Measurements from ENCODE around the gene SULT1A2. TPM values are rescaled to one million over a fixed set of nuclear protein-coding genes. Genes with fewer than 3 reads are reported as not detected.
"Not testable (repeated sequence)": the region's sequence is repeated elsewhere in the genome, so short reads cannot be mapped to it uniquely, and the experiment has no call there.

The SULT1A2 gene
- total RNA-seq, 1 donor from 2014 or later = 1.1 TPM

GRCh38 chr16:28606291-28607115 is 9.7 kb upstream of the SULT1A2 start:
- TF ChIP-seq CTCF (IDR thresholded peaks at IDR 0.05; ENCODE audit: borderline replicate concordance) = no peak
- no peak overlapping the region for H3K4me3 ChIP-seq
- intact Hi-C loops (cut with micrococcal nuclease) = no loop called here

GRCh38 chr16:28604186-28604565 is 7.3 kb upstream of the SULT1A2 start:
- Histone ChIP-seq H3K9me3 (replicated peaks) (no peaks in the 10 kb centered on the region), H3K27ac (replicated peaks) (no peak overlapping the region), H3K4me1 (peaks cover 4% of the 10 kb centered on the region), H3K36me3 (no peaks in the 10 kb centered on the region), H3K4me3 (no peak overlapping the region), H3K27me3 (ENCODE audit: low read depth) (peaks cover 3% of the 10 kb centered on the region)
- intact Hi-C loops (cut with micrococcal nuclease) = no loop called here
- no peak for TF ChIP-seq CTCF (IDR thresholded peaks at IDR 0.05; ENCODE audit: borderline replicate concordance)
- no peak for DNase-seq

More at GRCh38 chr16:28606291-28607115, 9.7 kb upstream of the SULT1A2 start:
- Histone ChIP-seq H3K36me3 (no peaks in the 10 kb centered on the region), H3K27me3 (ENCODE audit: low read depth) (peaks cover 2% of the 10 kb centered on the region), H3K9me3 (replicated peaks) (no peaks in the 10 kb centered on the region), H3K4me1 (peaks cover 20% of the 10 kb centered on the region), H3K27ac (replicated peaks) (no peak overlapping the region)
- no peak for DNase-seq

DNA sequence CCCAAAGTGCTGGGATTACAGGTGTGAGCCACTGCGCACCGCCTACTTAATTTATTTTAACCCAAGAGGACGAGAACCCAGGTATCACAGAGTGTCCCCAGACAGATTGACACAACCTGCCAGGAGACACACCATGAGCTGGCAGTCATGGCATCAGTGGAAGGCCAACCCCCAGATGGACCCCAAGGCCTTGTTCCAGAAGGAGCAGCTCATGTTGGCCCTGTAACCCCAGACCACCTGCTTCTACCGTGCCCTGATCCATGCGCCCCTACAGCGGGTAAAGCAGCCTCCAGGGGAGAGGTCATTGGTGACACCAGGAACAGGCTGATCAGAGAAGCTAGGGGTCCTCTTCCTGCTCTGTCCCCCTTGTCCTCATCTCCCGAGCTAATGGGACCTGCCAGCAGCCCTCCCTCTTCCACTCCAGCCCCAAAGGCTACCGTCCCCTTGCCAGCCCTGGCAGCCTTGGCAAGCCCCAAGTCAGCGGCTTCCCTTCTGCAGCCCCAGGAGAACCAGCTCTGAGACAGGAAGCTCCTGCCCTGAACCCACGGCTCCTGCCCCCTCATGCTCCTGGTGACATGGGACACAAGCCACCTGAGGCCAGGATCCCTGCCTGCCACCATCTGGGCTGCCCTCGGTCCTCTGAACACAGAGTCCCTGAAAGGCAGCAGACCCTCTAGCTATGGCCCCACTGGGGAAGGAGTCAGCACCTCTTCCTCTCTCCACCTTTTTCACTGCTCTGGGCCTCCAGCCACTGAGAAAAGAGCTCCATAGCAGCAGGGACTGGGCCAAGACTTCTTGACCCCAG is 6.7 kb upstream of the SULT1A2 start:
- Histone ChIP-seq H3K36me3 (no peaks in the 10 kb centered on the region), H3K4me3 (no peak overlapping the region), H3K9me3 (replicated peaks) (no peaks in the 10 kb centered on the region), H3K27ac (replicated peaks) (no peak overlapping the region), H3K27me3 (ENCODE audit: low read depth) (peaks cover 3% of the 10 kb centered on the region), H3K4me1 (no peaks in the 10 kb centered on the region)
- no peak for TF ChIP-seq CTCF (IDR thresholded peaks at IDR 0.05; ENCODE audit: borderline replicate concordance)
- DNase-seq = no peak
- intact Hi-C loops (cut with micrococcal nuclease) = no loop called here

- peaks cover 2% of the 10 kb centered on the region for H3K4me1 ChIP-seq
- no peak for DNase-seq
- H3K27me3 ChIP-seq (ENCODE audit: low read depth) = peaks cover 3% of the 10 kb centered on the region
- no peak for TF ChIP-seq CTCF (IDR thresholded peaks at IDR 0.05; ENCODE audit: borderline replicate concordance)
- no peaks in the 10 kb centered on the region for H3K36me3 ChIP-seq
- no peak overlapping the region for H3K27ac ChIP-seq (replicated peaks)
- H3K9me3 ChIP-seq (replicated peaks) = no peaks in the 10 kb centered on the region
- intact Hi-C loops (cut with micrococcal nuclease) = no loop called here
- H3K4me3 ChIP-seq = no peak overlapping the region
Observed at GRCh38 chr16:28602529-28602928, 5.7 kb upstream of the SULT1A2 start.

DNA sequence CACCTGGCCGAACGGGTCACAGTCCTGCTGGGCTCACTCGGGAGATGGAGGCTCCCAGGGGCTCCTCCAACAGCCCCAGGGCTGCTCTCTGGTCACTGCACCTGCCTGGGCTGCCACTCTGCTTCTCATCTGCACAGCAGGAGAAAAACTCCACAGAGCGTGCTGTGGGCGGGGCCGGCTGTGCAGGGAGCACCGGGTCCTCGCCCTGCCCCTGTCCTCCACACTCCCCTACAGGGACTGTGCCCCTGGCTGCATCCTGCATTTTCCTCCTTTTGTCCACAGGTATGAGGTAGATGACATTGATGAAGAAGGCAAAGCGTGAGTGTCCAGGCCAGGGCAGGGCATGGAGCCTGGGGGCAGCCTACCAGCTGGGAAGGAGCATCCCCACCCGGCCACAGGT is 5.2 kb upstream of the SULT1A2 start:
- H3K27ac ChIP-seq (replicated peaks); H3K27me3 ChIP-seq (ENCODE audit: low read depth); H3K4me1 ChIP-seq; DNase-seq; H3K4me3 ChIP-seq; intact Hi-C loops (cut with micrococcal nuclease); H3K9me3 ChIP-seq (replicated peaks); H3K36me3 ChIP-seq: not testable (repeated sequence)

- H3K36me3 ChIP-seq; DNase-seq; H3K4me3 ChIP-seq; intact Hi-C loops (cut with micrococcal nuclease); H3K27me3 ChIP-seq (ENCODE audit: low read depth); H3K27ac ChIP-seq (replicated peaks); H3K9me3 ChIP-seq (replicated peaks): not testable (repeated sequence)
- H3K4me1 ChIP-seq = peaks cover 11% of the 10 kb centered on the region
Observed at GRCh38 chr16:28601589-28601988, 4.7 kb upstream of the SULT1A2 start.

DNA sequence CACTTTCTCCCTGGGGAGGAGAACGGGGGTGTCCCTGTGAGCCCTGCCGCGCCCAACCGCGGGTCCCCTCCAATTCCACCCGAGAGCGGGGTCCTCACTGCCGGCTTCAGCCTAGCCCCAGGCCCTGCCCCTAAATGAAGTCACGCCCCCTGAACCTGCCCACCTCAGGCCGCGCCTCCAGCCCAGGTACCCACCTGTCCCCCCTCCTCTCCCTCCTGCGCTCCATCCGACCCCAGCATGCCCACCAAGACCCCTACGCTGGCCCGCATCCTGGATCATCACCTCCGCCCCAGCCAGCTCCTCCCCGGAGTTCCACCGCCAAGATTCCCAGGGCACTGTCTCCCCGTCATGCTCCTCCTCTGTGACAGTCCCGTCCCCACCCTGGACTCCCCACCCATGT is 4.1 kb upstream of the SULT1A2 start:
- H3K27me3 ChIP-seq (ENCODE audit: low read depth); H3K4me3 ChIP-seq; H3K36me3 ChIP-seq; H3K27ac ChIP-seq (replicated peaks); DNase-seq; intact Hi-C loops (cut with micrococcal nuclease); H3K9me3 ChIP-seq (replicated peaks): not testable (repeated sequence)
- peaks cover 17% of the 10 kb centered on the region for H3K4me1 ChIP-seq

GRCh38 chr16:28599377-28600285 is 2.8 kb upstream of the SULT1A2 start:
- H3K36me3 ChIP-seq; intact Hi-C loops (cut with micrococcal nuclease): not testable (repeated sequence)

More at GRCh38 chr16:28599377-28600285, 2.8 kb upstream of the SULT1A2 start:
- DNase-seq; H3K9me3 ChIP-seq (replicated peaks); H3K27me3 ChIP-seq (ENCODE audit: low read depth); H3K4me3 ChIP-seq; H3K27ac ChIP-seq (replicated peaks): not testable (repeated sequence)
- H3K4me1 ChIP-seq = peaks cover 17% of the 10 kb centered on the region

Measured in left ventricle myocardium inferior (tissue), 1 donor.